HUES48 (cell line): ENCODE results near the gene PRKRA.
A peak's percentile ranks its signal among the peaks of the same experiment; 100 is the strongest.
"Not testable (repeated sequence)": the region's sequence is repeated elsewhere in the genome, so short reads cannot be mapped to it uniquely, and the experiment has no call there.

Source experiments
- H3K27ac ChIP-seq: one replicate; pipeline ENCODE4 v1.7.0; 2013; ENCODE audit warnings: low read depth, low read length, inconsistent platforms
- H3K27me3 ChIP-seq: 2 replicates; pipeline ENCODE4 v1.6.1; 2013; ENCODE audit warnings: mild to moderate bottlenecking, low read length; ENCODE audit not compliant: control insufficient read depth, insufficient read depth
- H3K36me3 ChIP-seq: 2 replicates; pipeline ENCODE4 v1.6.1; 2013; ENCODE audit warnings: low read length; ENCODE audit not compliant: control insufficient read depth, insufficient read depth
- H3K4me1 ChIP-seq: 2 replicates; pipeline ENCODE4 v1.6.1; 2013; ENCODE audit warnings: mild to moderate bottlenecking, low read length; ENCODE audit not compliant: control insufficient read depth, insufficient read depth
- H3K4me3 ChIP-seq: 2 replicates; pipeline ENCODE4 v1.5.1; 2013; ENCODE audit warnings: mild to moderate bottlenecking, low read depth, low read length
- H3K9ac ChIP-seq: 2 replicates; pipeline ENCODE4 v1.6.1; 2013; ENCODE audit warnings: mild to moderate bottlenecking, low read depth, low read length, moderate library complexity
- H3K9me3 ChIP-seq: 2 replicates; pipeline ENCODE4 v1.6.1; 2013; ENCODE audit warnings: low read length; ENCODE audit not compliant: control insufficient read depth, insufficient read depth

Gene PRKRA

DNA sequence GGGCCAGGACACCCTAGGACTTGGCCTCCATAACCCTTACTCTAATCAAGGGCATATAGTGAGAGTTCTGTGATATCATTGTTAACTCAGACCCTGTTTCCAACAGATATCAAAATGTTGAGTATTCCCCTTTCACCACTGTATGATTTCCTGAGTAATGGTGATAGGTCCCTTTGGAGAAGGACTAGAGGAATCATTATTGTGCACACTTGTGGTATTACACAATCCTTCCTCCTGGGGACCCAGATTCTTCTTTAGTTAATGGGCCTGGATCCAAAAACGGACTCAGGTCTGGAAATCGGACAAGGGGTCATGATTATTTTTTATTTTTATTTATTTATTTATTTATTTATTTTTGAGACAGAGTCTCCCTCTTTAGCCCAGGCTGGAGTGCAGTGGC lies 23.5 kb downstream of the PRKRA start:
- no peaks in the 10 kb centered on the region for H3K4me1 ChIP-seq
- H3K9ac ChIP-seq = no peak overlapping the region
- peaks cover 61% of the 10 kb centered on the region for H3K36me3 ChIP-seq
- H3K9me3 ChIP-seq = no peaks in the 10 kb centered on the region
- H3K4me3 ChIP-seq = no peak overlapping the region
- no peaks in the 10 kb centered on the region for H3K27me3 ChIP-seq
- H3K27ac ChIP-seq = no peak overlapping the region

DNA sequence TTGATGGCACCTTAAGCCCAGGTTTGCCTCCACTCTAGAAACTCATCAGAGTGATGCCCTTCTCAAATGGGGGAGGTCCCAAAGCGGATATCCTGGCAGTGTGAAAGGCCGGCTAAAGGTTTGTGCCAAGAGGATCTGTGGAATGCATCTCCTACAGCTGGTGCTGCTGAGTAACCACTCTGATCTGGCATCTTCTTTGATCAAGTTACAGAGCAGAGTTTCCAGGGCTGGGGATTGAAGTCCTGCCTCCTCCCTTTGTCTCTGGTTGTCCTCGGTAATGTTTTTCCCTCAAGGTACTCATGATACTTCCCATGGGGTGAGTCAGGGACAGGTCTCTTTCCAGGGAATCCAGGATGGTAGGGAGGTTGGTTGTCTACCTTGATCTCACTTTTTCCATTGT lies 24.6 kb downstream of the PRKRA start:
- Histone ChIP-seq H3K9me3 (no peaks in the 10 kb centered on the region), H3K9ac (no peak overlapping the region), H3K4me1 (no peaks in the 10 kb centered on the region), H3K4me3 (no peak overlapping the region), H3K27me3 (no peaks in the 10 kb centered on the region), H3K27ac (no peak overlapping the region), H3K36me3 (peaks cover 50% of the 10 kb centered on the region)

DNA sequence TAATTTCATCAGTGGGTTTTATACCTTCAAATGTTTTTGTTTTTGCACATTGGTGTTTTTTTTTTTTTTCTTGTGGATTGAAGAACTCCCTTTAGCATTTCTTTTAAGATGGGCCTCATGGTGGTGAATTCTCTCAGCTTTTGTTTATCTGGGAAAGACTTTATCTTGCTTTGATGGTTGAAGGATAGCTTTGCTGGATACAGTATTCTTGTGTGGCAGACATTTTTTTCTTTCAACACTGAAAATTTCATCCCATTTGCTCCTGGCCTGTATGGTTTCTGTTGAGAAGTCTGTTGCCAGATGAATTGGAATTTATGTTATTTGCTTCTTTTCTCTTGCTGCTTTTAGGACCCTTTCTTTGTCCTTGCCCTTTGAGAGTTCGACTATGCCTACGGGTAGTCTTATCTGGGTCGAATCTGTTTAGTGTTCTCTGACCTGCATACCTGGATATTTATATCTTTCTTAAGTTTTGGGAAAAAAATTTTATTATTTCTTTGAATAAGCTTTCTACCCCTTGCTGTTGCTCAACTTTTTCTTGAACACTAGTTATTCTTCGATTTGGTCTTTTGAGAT lies 25.6 kb downstream of the PRKRA start:
- Histone ChIP-seq H3K27me3 (no peaks in the 10 kb centered on the region), H3K9me3 (no peaks in the 10 kb centered on the region), H3K36me3 (peaks cover 40% of the 10 kb centered on the region), H3K27ac (no peak overlapping the region), H3K9ac (no peak overlapping the region), H3K4me3 (no peak overlapping the region), H3K4me1 (no peaks in the 10 kb centered on the region)

DNA sequence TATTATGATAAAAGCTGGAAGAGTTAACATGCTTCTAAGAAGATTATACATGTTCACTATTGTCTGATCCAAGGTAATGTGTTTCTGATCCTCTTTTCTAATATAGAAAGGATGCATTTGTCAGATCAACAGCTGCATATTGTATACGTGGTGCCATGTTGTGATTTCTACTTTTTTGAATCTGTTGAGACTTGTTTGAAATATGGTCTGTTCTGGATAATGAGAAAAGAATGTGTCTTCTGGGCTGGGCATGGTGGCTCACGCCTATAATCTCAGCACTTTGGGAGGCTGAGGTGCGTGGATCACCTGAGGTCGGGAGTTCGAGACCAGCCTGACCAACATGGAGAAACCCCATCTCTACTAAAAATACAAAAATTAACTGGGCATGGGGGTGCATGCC lies 27.2 kb downstream of the PRKRA start:
- H3K27me3 ChIP-seq = not testable (repeated sequence)

DNA sequence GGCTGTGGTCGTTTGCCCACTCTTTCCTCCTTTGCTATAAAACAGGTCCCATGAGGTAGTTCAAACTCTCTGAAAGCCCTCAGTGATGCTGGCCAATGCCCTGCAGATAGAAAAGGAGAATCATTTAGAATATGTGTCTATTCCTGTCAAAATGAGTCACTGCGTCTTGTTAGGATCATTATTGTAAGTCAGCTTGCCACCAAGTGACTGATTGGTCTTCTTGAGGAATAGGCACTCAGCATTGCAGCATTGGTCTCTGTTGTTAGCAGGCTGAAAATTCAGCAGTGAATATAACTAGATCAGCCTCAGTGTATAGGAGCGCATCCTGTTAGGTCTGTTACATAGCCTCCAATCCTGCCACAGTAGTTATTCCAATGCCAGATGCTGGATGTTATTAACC lies 28.9 kb downstream of the PRKRA start:
- H3K4me3 ChIP-seq = no peak overlapping the region
- H3K27ac ChIP-seq = no peak overlapping the region
- H3K27me3 ChIP-seq = no peaks in the 10 kb centered on the region
- peaks cover 13% of the 10 kb centered on the region for H3K36me3 ChIP-seq
- no peaks in the 10 kb centered on the region for H3K4me1 ChIP-seq
- H3K9me3 ChIP-seq = no peaks in the 10 kb centered on the region
- H3K9ac ChIP-seq = no peak overlapping the region

More for the DNA sequence above, 27.2 kb downstream of the PRKRA start:
- H3K4me1 ChIP-seq, H3K9me3 ChIP-seq, H3K27ac ChIP-seq, H3K9ac ChIP-seq, H3K4me3 ChIP-seq: not testable (repeated sequence)
- H3K36me3 ChIP-seq = peaks cover 28% of the 10 kb centered on the region

DNA sequence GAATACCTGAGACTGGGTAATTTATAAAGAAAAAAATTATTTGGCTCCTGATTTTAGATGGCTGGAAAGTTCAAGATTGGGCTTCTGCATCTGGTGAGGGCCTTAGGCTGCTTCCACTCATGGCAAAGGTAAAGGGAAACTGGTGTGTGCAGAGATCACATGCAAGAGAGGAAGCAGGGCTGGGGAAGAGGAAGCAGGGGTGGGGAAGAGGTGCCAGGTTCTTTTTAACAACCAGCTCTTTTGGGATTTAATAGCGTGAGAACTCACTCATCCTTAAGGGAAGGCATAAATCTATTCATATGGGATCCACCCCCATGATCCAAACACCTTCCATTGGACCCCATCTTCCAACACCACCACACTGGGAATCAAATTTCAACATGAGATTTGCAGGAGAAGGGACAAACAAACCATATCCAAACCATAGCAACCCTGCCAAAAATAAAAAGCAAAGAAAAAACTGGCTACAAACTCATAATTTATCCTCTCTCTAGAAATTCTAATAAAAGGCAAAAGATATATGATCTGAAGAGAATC lies 30.4 kb downstream of the PRKRA start:
- no peaks in the 10 kb centered on the region for H3K4me1 ChIP-seq
- H3K27ac ChIP-seq = no peak overlapping the region
- H3K9me3 ChIP-seq = no peaks in the 10 kb centered on the region
- H3K27me3 ChIP-seq = no peaks in the 10 kb centered on the region
- H3K36me3 ChIP-seq = 0 out of 2 replicates have a peak, but pooled peaks cover 4% of the 10 kb centered on the region
- H3K4me3 ChIP-seq = no peak overlapping the region
- no peak overlapping the region for H3K9ac ChIP-seq

DNA sequence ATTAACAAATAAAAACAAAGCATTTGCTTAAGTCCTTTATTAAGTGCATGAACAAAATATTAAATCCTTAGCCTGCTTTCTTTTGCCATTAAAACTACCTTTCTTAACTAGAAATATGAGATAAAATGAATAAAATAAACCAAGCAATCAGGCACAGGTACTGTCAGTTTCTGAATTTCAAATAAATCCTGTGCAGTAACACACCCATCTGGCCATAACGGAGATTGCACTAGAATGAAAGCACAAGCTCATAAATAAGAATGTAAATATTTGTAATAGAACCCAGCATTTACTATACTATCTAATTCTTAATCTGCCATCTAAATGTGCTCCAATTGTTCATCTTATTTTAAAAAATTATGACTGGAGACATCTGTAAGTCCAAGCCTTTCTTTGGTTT lies 31.9 kb downstream of the PRKRA start:
- Histone ChIP-seq H3K9me3 (no peaks in the 10 kb centered on the region), H3K27me3 (no peaks in the 10 kb centered on the region), H3K9ac (no peak overlapping the region), H3K4me3 (no peak overlapping the region), H3K4me1 (no peaks in the 10 kb centered on the region), H3K27ac (no peak overlapping the region), H3K36me3 (0 out of 2 replicates have a peak, but pooled peaks cover 4% of the 10 kb centered on the region)

DNA sequence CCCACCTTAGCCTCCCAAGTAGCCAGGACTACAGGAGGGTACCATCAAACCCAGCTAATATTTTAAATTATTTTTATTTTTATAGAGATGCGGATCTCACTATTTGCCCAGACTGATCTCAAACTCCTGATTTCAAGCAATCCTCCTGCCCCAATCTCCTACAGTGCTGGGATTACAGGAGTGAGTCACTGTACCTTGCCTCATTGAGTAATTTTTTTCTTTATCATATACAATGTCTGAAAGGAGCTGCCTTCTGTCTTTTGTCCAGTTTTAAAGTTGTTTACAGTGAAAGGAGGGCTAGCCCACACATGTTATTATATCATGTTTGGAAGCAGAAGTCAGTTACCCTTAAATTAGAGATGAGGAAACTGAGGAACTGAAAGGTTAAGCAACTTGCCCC lies 32.5 kb downstream of the PRKRA start:
- Histone ChIP-seq H3K4me1 (no peaks in the 10 kb centered on the region), H3K9me3 (no peaks in the 10 kb centered on the region), H3K36me3 (0 out of 2 replicates have a peak, but pooled peaks cover 4% of the 10 kb centered on the region), H3K9ac (no peak overlapping the region), H3K27me3 (no peaks in the 10 kb centered on the region), H3K27ac (no peak overlapping the region), H3K4me3 (no peak overlapping the region)

DNA sequence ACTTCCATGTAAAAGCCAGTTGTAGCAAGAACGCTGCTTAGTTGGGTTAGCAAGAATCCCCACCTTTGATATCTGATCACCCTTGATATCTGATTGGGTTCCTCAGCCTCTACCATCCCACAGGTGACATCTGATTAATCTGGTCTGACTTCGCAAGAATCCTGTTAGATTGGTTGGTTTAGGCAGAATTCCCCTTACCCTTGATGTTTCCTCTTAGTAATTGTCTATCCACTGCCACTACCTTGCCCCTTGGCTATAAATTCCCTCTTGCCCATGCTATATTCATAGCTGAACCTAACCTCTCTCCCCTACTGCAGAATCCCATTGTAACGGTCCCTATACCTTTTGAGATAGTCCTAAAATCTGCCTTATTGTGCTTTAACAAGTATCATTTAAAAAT lies 33.1 kb downstream of the PRKRA start:
- H3K27me3 ChIP-seq = no peaks in the 10 kb centered on the region
- no peak overlapping the region for H3K4me3 ChIP-seq
- 0 out of 2 replicates have a peak, but pooled peaks cover 4% of the 10 kb centered on the region for H3K36me3 ChIP-seq
- H3K9ac ChIP-seq = no peak overlapping the region
- no peak overlapping the region for H3K27ac ChIP-seq
- H3K4me1 ChIP-seq = no peaks in the 10 kb centered on the region
- H3K9me3 ChIP-seq = no peaks in the 10 kb centered on the region

DNA sequence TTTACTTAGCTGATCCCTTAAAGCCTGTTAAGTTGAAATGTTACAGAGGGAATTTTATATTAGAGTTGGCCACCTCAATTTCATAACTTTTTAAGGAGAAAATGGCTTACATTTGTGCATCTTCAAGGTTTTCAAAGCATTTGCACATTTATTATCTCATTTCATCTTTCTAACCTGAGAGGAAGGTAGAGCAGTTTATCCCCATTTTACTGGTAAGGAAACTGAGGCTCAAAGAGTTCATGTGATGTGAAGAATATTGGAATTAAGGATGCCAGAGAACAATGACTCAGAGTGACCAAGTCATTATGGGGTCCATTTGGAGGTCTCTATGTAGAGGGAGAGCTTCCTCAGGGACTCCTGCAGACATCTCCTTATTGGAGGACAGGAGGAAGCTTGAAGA lies 35.0 kb downstream of the PRKRA start:
- no peaks in the 10 kb centered on the region for H3K27me3 ChIP-seq
- H3K36me3 ChIP-seq = 0 out of 2 replicates have a peak, but pooled peaks cover 4% of the 10 kb centered on the region
- no peaks in the 10 kb centered on the region for H3K9me3 ChIP-seq
- H3K27ac ChIP-seq = no peak overlapping the region
- H3K4me1 ChIP-seq = no peaks in the 10 kb centered on the region
- H3K9ac ChIP-seq = no peak overlapping the region
- H3K4me3 ChIP-seq = no peak overlapping the region

DNA sequence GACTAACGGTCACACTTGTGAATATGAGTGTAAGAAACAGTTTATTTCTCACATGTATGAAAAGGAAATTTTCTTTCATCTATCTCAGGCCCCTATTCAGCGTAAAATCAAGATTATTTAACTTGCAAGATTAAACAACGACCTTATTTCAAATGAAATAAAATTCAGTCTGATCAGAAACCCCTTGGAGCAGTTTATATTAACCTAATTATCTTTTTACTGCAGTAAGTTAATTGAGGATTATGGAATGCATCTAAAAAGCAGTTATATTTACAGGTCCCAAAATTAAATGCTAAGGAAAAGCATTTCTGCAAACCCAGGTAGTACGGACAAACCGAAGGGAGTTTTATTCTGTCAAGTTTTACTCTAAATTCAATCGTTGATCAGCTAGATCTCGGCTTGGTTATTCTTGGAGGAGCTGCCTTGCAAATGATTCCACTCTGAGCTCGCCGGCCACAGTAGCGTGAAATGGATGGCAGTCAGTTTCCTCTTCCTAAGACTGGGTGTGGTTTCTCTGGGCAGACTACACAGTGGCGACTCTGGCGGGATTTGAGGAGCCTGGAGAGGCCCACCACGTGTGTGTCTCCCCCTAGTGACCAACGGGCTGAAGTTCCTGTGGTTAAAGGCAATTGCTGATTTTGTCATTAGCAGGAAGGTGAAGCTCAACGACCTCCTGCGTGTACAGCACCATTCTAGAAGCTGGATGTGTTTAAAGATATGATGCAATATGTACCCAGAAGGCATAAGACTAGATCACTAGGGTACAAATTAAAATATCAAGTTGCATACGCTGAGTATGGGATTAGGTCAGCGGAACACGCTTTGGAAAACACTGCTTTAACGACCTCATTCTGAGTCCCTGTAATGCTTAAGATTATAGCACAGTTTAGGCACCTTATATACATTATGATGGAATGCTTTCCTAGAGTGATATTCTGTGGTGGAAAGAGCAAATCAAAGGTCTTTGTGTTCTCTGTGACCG lies 36.4 kb downstream of the PRKRA start:
- Histone ChIP-seq H3K9ac (peak overlapping the region; percentile 87), H3K27ac (peak overlapping the region; percentile 93), H3K36me3 (0 out of 2 replicates have a peak, but pooled peaks cover under 1% of the 10 kb centered on the region), H3K27me3 (no peaks in the 10 kb centered on the region), H3K9me3 (no peaks in the 10 kb centered on the region), H3K4me1 (no peaks in the 10 kb centered on the region), H3K4me3 (peak overlapping the region; percentile 98)
